Left lung (tissue), 10 donors: ENCODE measurements around the gene BMPR2. TPM values are rescaled to one million over a fixed set of nuclear protein-coding genes. Genes with fewer than 3 reads are reported as not detected.
A peak's percentile ranks its signal among the peaks of the same experiment; 100 is the strongest.
"Not testable (repeated sequence)": the region's sequence is repeated elsewhere in the genome, so short reads cannot be mapped to it uniquely, and the experiment has no call there.

Source experiments
- ATAC-seq: fragments of 200-7000 bp; cut with Tn5 transposase; one replicate; pipeline ENCODE4 v1.9.1; 2020; ENCODE audit warnings: moderate library complexity
- DNase-seq, 4 donors: peaks; one replicate each; pipeline ENCODE4 v3.0.0-alpha.2; 2013 to 2020
- H3K27ac ChIP-seq, 2 donors: fragments of 200-600 bp; sonication (generic) in 1 of 2; one replicate each; pipeline versions ENCODE4 v1.5.0 to v1.8.0; 2020 to 2021
- H3K27me3 ChIP-seq, 2 donors: fragments of 200-600 bp; sonication (generic) in 1 of 2; one replicate each; pipeline versions ENCODE4 v1.5.0 to v1.8.0; 2020 to 2021
- H3K36me3 ChIP-seq, 2 donors: fragments of 200-600 bp; sonication (generic) in 1 of 2; one replicate each; pipeline versions ENCODE4 v1.5.0 to v1.8.0; 2020 to 2021
- H3K4me1 ChIP-seq, 2 donors: fragments of 200-600 bp; one replicate each; pipeline ENCODE4 v1.8.0; 2021
- H3K4me3 ChIP-seq, 2 donors: fragments of 200-600 bp; sonication (generic) in 1 of 2; one replicate each; pipeline versions ENCODE4 v1.5.0 to v1.8.0; 2020 to 2021; ENCODE audit warnings: mild to moderate bottlenecking in 1 of 2
- H3K9me3 ChIP-seq, 2 donors: fragments of 200-600 bp; sonication (generic) in 1 of 2; one replicate each; pipeline versions ENCODE4 v1.5.0 to v1.8.0; 2020 to 2021
- intact Hi-C, 2 donors: fragments of 100-400 bp; cut with DNase I; formaldehyde crosslinking; loops; one replicate each; pipeline versions ENCODE4 v1.11.2 to v1.14.2; 2022
- polyA plus RNA-seq, 6 donors: library from polyadenylated mRNA; unstranded; fragments of 120-200 nt; gene quantifications; one replicate each; pipeline ENCODE4 v1.2.1, GENCODE V29; 2013; ENCODE audit not compliant: insufficient read length in 6 of 6
- total RNA-seq, 2 donors: library from RNA; stranded (reverse); fragmentation: NEBNext Ultra II Directional; extraction: Animal tissue kit (Norgen Biotek cat#: 25700); gene quantifications; one replicate each; pipeline ENCODE4 v1.2.1, GENCODE V29; 2021
- TF ChIP-seq, protein P1 (sequence below), 2 donors: fragments of 200-600 bp; sonication (generic) in 1 of 2; IDR thresholded peaks; one replicate each; pipeline versions ENCODE4 v1.5.0 to v1.8.0; 2021; ENCODE audit warnings: antibody characterized with exemption in 2 of 2
- donor health status: DM: no; HTN: yes; CAD: no.
- donor health status: DM: no; HTN: no; CAD: no.

BMPR2 gene
- total and polyA plus RNA-seq, 8 donors: 68.3 to 99.7 (median 83.6) TPM

DNA sequence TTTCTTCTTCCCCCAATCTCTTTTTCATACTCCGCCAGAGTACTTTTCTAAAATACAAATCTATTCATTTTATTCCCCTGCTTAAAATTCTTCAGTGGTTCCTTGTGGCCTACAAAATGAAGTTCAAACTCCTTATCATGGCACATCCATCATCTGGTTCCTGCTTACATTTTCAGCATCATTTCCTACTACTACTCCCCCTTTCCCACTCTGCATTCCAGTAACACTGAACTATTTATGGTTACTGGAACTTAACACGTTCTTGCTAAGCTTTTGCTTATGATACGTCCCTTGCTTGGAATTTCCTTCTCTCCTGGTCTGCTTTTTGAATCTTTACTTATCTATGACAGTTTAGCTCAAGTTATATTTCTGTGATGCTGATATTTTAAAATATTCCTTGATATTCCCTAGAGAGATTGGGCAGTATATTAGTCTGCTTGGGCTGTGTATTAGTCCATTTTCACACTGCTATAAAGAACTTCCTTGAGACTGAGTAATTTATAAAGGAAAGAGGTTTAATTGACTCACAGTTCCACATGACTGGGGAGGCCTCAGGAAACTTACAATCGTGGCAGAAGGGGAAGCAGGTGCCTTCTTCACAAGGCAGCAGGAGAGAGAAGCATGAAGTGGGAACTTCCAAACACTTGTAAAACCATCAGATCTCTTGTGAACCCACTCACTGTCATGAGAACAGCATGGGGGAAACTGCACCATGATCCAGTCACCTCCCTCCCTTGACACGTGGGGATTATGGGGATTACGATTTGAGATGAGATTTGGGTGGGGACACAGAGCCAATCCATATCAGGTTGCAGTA lies 53.2 kb downstream of the BMPR2 start:
- intact Hi-C loops: no loop called here
- peak in 2 of 4 donors; percentile 12 to 26 for DNase-seq
- no peak overlapping the region for H3K4me3 ChIP-seq

GRCh38 chr2:202432776-202433175 lies 56.6 kb downstream of the BMPR2 start:
- no peak overlapping the region for H3K4me3 ChIP-seq
- intact Hi-C loops: no loop called here
- no peak overlapping the region for H3K27ac ChIP-seq
- H3K27me3 ChIP-seq: no peaks in the 10 kb centered on the region
- TF ChIP-seq, protein P1, sequence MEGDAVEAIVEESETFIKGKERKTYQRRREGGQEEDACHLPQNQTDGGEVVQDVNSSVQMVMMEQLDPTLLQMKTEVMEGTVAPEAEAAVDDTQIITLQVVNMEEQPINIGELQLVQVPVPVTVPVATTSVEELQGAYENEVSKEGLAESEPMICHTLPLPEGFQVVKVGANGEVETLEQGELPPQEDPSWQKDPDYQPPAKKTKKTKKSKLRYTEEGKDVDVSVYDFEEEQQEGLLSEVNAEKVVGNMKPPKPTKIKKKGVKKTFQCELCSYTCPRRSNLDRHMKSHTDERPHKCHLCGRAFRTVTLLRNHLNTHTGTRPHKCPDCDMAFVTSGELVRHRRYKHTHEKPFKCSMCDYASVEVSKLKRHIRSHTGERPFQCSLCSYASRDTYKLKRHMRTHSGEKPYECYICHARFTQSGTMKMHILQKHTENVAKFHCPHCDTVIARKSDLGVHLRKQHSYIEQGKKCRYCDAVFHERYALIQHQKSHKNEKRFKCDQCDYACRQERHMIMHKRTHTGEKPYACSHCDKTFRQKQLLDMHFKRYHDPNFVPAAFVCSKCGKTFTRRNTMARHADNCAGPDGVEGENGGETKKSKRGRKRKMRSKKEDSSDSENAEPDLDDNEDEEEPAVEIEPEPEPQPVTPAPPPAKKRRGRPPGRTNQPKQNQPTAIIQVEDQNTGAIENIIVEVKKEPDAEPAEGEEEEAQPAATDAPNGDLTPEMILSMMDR (IDR thresholded peaks at IDR 0.05): no peak
- H3K9me3 ChIP-seq: peaks cover 0 to 6% of the 10 kb centered on the region in 2 donors
- DNase-seq (no peak), ATAC-seq (no peak)
- no peaks in the 10 kb centered on the region for H3K36me3 ChIP-seq
- peaks cover 4 to 13% of the 10 kb centered on the region in 2 donors for H3K4me1 ChIP-seq

More for the DNA sequence above, 53.2 kb downstream of the BMPR2 start:
- H3K27ac ChIP-seq: peak overlapping the region; percentile 47 to 49
- no peaks in the 10 kb centered on the region for H3K27me3 ChIP-seq
- H3K9me3 ChIP-seq: peaks cover 0 to 6% of the 10 kb centered on the region in 2 donors
- ATAC-seq: peak; percentile 49
- H3K4me1 ChIP-seq: peaks cover 6 to 14% of the 10 kb centered on the region in 2 donors
- no peaks in the 10 kb centered on the region for H3K36me3 ChIP-seq
- TF ChIP-seq, protein P1 (IDR thresholded peaks at IDR 0.05): no peak

- no peaks in the 10 kb centered on the region for H3K36me3 ChIP-seq
- ATAC-seq: no peak
- H3K4me3 ChIP-seq: no peak overlapping the region
- peaks cover 0 to 5% of the 10 kb centered on the region in 2 donors for H3K9me3 ChIP-seq
- H3K4me1 ChIP-seq: peaks cover 0 to 9% of the 10 kb centered on the region in 2 donors
- no peak overlapping the region for H3K27ac ChIP-seq
- H3K27me3 ChIP-seq: no peaks in the 10 kb centered on the region
- intact Hi-C loops: no loop called here
- no peak for DNase-seq
- TF ChIP-seq, protein P1 (IDR thresholded peaks at IDR 0.05): no peak
These were observed 58.3 kb downstream of the BMPR2 start for GRCh38 chr2:202434472-202434871.

- TF ChIP-seq, protein P1 (IDR thresholded peaks at IDR 0.05): no peak
- H3K27ac ChIP-seq: peak overlapping the region in 1 of 2 donors; percentile 8
- H3K36me3 ChIP-seq: no peaks in the 10 kb centered on the region
- H3K9me3 ChIP-seq: no peaks in the 10 kb centered on the region
- H3K27me3 ChIP-seq: no peaks in the 10 kb centered on the region
- ATAC-seq (no peak), DNase-seq (no peak)
- no peak overlapping the region for H3K4me3 ChIP-seq
- H3K4me1 ChIP-seq: peaks cover 0 to 9% of the 10 kb centered on the region in 2 donors
- intact Hi-C loops: no loop called here
These were observed 60.5 kb downstream of the BMPR2 start for GRCh38 chr2:202436626-202437025.

DNA sequence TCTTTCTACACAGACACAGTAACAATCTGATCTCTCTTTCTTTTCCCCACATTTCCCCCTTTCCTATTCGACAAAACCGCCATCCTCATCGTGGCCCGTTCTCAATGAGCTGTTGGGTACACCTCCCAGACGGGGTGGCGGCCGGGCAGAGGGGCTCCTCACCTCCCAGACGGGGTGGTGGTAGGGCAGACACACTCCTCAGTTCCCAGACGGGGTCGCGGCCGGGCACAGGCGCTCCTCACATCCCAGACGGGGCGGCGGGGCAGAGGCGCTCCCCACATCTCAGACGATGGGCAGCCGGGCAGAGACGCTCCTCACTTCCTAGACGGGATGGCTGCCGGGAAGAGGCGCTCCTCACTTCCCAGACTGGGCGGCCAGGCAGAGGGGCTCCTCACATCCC lies 64.0 kb downstream of the BMPR2 start:
- H3K9me3 ChIP-seq, H3K27ac ChIP-seq, DNase-seq, H3K36me3 ChIP-seq, H3K27me3 ChIP-seq, ATAC-seq, H3K4me3 ChIP-seq, H3K4me1 ChIP-seq, intact Hi-C loops: not testable (repeated sequence)
